HepG2 (cell line): ENCODE results near the gene MEX3A.

ENCODE experiments used
- ZFP1 ChIP-seq: IDR thresholded peaks from 2 replicates; pipeline ENCODE4 v1.6.1; 2016
- ZFX ChIP-seq: sonication (generic); formaldehyde crosslinking; IDR thresholded peaks from 2 replicates; pipeline ENCODE4 v1.4.0; 2020; ENCODE audit warnings: mild to moderate bottlenecking, low read depth, missing genetic modification reagents, moderate library complexity

- TF ChIP-seq ZFX (CRISPR knock-in tag) = no peak
- TF ChIP-seq ZFP1 (CRISPR knock-in tag) = no peak
Measured at GRCh38 chr1:156108664-156109241, 26.5 kb upstream of the MEX3A start.
